Renal cortical epithelial cell (primary cell): ENCODE data around the gene FOLR2. TPM values are rescaled to one million over a fixed set of nuclear protein-coding genes. Genes with fewer than 3 reads are reported as not detected.
A peak's percentile ranks its signal among the peaks of the same experiment; 100 is the strongest.

Experiments used
- DNase-seq: peaks from one replicate; pipeline ENCODE4 v3.0.0-alpha.2; 2011; ENCODE audit warnings: low read depth
- total RNA-seq: library from RNA; depleted of rRNA; stranded (reverse); fragments of >200 nt; gene quantifications from 2 replicates; pipeline ENCODE4 v1.2.3, GENCODE V29; 2014

Gene FOLR2
- total RNA-seq, 1 donor from 2014 or later = not detected

- no peak for DNase-seq
Measured at GRCh38 chr11:72229925-72230763, 13.6 kb downstream of the FOLR2 start.

GRCh38 chr11:72230764-72231365, 14.3 kb downstream of the FOLR2 start:
- no peak for DNase-seq

DNA sequence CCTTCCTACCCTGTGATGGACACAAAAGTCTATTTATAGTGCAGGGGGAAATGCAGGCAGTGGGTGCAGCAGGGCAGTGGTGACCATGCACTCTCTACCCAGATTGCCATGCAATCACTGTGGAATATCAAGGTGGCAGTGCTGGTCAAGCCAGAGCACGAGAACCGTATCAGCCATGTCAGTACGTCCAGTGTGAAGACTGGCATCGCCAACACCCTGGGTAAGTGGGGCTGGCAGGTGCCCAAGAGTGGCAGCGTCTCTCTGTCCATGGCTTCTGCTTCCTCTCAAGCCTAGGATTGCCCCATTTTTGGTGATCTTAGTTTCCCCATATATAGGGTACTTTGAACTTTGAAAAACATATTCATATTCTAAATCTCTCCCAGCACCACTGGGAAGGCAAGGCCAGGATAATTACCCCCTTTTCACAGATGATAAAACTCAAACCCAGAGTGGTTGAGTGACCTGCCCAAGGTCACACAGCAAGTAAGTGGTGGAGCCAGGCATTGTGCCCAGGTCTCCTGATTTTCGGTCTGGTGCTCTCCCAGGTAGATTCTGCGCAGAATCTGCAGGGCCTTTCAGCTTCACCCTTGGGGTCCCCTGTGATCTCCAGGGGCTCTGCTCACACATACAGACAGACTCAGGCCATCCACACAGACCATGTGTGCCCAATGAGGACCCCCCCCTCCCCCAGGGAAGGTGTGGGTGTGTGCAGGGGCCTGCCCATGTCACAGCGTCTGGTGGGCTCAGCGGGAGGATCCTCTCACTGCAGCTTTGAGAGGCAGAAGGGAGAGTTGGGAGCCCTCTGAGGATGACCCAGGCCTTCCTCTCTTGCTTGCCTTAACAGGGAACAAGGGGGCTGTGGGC, 15.0 kb downstream of the FOLR2 start:
- no peak for DNase-seq

DNA sequence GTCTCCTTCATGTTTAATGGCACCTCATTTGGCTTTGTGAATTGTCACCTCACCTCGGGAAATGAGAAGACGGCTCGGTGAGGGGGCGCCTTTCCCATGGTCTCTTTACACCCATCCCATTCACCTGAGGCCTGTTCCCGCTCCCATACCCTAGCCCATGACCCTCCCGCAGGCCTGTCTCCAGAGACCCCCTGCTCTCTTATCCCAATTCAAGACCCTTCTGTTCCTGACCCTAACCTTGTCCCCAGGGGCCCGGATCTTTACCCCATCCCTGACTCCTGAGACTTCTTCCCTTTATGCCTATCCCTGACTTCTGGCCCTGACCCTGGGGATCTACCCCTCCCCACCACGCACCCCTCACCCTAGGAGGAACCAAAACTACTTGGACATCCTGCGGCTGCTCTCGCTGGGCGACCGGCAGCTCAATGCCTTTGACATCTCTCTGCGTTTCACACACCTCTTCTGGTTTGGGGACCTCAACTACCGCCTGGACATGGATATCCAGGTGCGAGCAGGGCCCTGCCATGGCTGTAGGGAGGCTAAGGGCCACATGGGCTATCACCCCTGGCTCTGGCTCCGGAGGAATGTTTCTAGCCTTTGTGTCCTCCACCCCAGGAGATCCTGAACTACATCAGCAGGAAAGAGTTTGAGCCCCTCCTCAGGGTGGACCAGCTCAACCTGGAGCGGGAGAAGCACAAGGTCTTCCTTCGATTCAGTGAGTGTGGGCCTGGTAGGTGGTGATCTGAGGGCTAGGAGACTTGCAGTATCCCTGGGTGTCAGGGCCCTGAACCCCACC, 15.9 kb downstream of the FOLR2 start:
- no peak for DNase-seq

- DNase-seq = no peak
Measured at GRCh38 chr11:72233056-72233772, 16.6 kb downstream of the FOLR2 start.

GRCh38 chr11:72233773-72234513, 17.3 kb downstream of the FOLR2 start:
- DNase-seq = no peak

GRCh38 chr11:72234514-72234830, 17.9 kb downstream of the FOLR2 start:
- no peak for DNase-seq

DNA sequence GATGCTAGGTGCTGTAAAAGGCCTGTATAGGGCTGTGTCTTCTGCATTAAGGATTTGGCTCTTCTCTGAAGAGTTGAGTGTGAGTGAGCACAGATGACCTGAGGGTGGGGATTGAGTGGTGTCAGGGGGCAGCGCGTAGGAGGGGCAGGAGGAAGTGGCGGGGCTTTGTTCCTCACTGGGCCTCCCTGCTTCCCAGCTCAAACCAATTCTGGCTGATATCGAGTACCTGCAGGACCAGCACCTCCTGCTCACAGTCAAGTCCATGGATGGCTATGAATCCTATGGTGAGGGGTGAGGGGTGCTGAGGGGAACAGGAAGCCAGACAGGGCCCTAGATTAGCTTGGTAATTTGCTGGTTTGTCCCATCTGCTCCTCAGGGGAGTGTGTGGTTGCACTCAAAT, 18.3 kb downstream of the FOLR2 start:
- no peak for DNase-seq

GRCh38 chr11:72235351-72236057, 18.9 kb downstream of the FOLR2 start:
- DNase-seq = no peak

DNA sequence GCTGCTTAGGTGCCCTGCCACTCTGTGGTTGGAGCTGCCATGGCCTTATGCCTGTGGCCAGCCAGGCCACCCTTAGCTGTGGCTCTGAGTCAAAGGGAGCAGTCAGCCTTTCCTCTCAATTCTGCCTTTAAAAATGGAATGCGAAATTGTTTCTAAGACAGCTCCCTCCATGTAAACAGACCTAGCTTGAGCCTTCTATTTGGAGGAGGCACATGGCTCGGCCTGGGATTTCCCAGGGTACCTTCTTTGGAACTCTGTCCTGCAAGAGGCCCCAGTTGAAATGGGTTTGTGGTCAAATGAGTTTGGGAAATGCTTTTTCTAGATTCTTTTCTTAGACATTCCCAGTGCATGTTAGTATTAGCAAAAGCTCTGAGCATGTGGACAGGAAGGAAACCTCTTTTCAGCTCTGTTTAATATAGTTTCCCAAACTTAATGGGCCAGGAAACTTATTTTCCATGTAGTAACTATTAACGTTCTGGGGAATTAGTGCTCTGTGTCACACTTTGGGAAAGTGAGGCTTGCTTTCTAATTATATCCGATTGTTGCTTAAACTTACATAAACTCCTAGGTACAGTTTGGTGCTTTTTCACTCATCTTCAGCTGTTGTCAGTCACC, 19.6 kb downstream of the FOLR2 start:
- no peak for DNase-seq

GRCh38 chr11:72236774-72237111, 20.1 kb downstream of the FOLR2 start:
- no peak for DNase-seq

- no peak for DNase-seq
Measured at GRCh38 chr11:72237112-72237931, 20.7 kb downstream of the FOLR2 start.

DNA sequence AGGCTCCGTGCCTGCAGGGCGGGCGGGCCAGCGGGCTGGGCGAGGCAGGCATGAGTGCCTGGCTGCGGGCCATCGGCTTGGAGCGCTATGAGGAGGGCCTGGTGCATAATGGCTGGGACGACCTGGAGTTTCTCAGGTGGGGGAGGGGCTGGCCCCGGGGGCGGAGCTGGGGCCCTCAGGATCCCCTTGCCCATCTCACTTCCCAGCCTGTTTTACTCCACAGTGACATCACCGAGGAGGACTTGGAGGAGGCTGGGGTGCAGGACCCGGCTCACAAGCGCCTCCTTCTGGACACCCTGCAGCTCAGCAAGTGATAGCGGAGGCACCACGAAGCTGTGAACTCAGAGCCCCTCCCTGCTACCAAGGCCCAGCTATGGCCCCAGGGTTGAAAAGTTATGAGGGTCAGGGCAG, 21.5 kb downstream of the FOLR2 start:
- DNase-seq = peak; percentile 42

- DNase-seq = no peak
Measured at GRCh38 chr11:72238492-72239312, 22.1 kb downstream of the FOLR2 start.

DNA sequence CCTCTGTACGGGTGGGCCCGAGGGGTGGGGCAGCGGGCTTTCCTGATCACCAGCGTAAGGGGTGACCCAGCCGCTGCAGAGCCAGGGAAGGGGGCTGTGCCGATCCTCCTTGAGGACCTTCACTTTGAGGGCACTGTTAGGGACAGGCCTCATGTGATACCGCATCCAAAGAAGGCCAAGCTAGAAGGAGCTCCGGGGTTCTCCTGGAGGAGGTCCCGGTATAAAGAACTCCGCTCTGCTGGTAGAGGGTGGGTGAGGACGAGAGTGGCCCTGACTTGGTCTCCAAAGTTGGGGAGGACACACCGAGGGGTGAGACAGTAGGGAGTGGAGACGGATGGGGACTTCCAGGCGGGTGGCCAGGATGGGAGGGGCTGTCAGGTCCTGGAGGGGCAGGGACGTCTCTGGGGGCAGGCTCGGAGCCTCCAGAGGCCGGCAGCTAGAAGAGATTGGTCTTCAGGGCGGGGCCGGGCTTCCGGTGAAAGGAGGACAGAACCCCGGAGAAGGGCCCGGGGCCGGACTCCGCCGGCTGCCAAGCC, 22.8 kb downstream of the FOLR2 start:
- no peak for DNase-seq

GRCh38 chr11:72239849-72240460, 23.4 kb downstream of the FOLR2 start:
- DNase-seq = no peak
